HG02759 (cell line): ENCODE measurements around the gene MYL12A.
A peak's percentile ranks its signal among the peaks of the same experiment; 100 is the strongest.

Source experiments
- ATAC-seq: cut with Tn5 transposase; IDR thresholded peaks from one replicate; pipeline ENCODE4 v1.9.1; 2021; ENCODE audit warnings: mild to moderate bottlenecking, moderate library complexity; ENCODE audit not compliant: unreplicated experiment

Gene MYL12A

DNA sequence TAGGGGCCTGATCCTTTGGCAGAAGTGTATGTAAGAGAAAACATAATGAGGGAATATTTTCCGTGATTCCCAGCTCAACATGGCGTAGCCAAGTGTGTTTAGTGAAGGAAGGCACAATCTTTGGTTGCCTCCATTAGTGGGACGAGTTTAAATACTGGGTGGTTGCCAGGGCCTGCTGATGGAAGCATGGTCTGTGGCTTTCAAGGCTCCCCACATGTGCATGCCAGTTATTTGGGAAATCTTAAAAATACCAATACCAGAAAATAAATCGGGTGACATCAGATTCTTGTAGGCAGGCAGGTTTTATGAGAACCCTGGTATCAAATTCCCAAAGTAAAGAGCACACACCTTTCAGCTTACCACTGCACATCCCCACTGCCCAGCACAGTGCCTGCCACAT, 7.1 kb downstream of the MYL12A start:
- ATAC-seq: no peak

DNA sequence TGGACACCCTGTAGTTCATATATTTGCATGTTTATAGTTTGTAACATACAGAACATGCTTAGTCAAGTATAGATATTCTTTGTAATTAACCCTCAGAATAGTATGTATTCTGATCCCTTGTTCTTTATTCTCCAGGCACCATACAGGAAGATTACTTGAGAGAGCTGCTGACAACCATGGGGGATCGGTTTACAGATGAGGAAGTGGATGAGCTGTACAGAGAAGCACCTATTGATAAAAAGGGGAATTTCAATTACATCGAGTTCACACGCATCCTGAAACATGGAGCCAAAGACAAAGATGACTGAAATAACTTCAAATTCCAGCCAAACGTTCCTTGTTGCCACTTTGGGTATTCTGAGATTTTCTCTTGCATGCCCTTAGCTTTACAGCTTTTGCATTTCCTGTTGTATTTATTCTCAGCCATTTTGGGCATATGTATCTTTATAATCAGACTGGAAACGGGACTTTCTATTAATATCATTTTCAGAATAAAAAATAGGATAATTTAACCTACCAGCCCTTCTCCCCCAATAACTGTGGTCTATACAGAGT, 8.1 kb downstream of the MYL12A start:
- no peak for ATAC-seq

DNA sequence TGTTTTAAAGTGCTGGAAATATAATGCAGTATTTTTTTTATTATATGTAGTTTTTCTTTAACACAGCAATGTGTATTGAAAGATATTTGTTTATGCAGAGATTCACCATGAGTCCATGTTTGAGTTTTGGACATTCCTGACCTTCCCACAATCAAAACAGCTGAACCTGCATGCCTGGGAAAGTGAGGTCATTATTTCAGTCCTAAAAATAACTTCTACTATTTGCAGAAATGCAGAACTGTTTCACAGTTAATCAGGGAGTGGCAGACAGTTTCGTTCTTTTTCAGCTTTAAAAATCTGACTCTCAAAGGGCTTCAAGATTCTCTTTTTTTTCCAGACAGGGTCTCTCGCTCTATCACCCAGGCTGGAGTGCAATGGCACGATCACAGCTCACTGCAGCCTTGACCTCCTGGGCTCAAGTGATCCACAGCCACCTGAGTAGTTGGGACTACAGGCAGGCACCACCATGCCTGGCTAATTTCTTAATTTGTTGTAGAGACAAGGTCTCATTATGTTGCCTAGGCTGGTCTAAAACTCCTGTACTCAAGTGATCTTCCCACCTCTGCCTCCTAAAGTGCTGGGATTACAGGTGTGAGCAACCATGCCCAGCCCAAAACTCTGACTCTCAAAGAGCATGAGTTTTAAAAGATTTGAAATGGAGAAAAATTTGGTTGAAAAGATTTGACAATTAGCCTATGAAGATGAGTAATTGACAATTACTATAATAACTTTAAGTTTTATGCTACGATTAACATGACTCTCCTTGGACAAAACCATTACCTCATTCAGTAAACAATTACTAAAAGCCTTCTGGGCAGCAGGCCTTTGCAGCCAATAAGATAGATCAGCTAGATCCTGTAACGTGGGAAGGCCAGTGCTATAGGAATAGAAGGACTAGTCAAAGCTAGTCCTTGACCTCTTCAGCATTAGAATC, 9.4 kb downstream of the MYL12A start:
- no peak for ATAC-seq

DNA sequence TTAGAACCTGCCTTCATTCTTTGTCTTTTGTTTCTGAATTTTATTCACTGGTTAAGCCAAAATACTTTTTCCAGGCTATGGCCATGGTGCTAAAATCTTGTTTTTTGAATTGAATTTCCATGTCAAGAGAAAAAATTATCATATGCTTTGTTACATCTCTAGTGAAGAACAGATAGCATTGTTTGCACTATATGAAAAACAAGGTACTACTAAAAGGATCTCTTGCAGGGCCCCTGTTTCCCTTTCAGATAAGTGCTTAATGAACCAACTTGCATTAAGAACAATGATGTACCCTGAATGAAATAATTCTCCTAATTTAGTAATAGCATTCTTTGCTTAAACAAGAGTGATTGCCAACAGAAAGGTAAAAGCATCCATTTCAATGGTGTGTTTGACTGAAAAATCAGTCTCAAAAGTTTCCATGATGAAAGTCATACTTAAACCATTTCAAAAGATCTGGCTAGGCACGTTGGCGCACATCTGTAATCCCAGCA, 10.1 kb downstream of the MYL12A start:
- ATAC-seq: no peak

DNA sequence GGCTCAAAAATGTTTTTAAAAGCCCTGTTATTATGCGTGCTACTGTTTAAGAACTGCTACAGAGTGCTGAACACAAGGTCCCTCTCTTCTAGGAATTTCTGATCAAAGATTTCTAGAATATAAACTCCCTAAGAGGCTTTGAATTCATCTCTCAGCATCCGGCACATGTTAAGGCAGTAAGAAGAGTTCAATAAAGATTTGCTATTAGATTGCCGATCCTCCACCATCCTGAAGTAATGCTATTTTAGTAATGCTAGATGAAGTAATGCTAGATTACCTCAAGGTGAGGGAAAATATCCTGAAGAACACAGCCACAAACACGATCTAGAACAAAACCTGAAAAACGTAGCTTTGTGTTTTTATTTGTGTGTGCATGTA, 13.4 kb downstream of the MYL12A start:
- ATAC-seq: no peak

DNA sequence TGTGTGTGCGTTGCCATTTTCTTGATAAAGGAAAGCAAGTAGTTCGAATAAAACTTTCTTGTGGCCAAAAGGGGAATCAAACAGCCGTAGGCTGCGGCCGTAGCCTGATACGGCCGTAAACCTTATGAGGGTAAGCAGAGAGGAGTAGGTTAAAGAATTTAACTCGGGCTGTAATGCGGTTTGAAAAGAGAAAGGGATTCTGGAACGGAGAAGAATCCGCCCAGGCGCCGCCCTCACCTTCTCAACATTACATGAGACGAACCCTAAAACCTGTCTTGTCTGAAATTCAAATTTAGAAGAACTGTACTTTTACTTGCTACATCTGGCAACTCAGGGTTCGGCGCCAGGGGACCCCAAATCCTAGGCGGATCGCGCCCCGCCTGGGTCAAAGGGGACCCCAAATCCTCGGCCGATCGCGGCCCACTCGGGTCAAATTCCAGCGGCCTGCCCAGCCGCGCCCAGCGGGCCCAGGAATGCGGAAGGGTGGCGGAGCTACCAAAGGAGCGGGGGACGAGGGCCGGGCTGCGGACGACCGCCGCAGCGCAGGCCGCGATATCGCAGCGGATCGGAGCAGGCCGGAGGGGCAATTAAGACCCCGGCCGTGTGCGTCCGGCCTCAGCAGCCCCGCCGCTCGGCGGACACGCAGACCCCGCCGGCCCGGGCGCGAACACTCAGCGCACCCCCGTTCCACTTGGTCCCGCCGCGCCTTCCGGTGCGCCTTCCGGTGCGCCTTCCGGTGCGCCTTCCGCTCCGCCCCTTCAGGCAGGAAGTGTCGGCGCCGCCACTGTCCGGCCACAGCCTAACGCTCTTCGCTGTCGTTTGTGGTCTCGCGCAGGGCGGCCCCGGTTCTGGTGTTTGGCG, 14.0 kb downstream of the MYL12A start, which contains the start of gene MYL12B:
Gene MYL12B (plus strand): TSS at position 761 of the 861 bp plus-strand sequence. CDS start 10,766 bp downstream, outside the sequence.
- peak; percentile 89 for ATAC-seq

DNA sequence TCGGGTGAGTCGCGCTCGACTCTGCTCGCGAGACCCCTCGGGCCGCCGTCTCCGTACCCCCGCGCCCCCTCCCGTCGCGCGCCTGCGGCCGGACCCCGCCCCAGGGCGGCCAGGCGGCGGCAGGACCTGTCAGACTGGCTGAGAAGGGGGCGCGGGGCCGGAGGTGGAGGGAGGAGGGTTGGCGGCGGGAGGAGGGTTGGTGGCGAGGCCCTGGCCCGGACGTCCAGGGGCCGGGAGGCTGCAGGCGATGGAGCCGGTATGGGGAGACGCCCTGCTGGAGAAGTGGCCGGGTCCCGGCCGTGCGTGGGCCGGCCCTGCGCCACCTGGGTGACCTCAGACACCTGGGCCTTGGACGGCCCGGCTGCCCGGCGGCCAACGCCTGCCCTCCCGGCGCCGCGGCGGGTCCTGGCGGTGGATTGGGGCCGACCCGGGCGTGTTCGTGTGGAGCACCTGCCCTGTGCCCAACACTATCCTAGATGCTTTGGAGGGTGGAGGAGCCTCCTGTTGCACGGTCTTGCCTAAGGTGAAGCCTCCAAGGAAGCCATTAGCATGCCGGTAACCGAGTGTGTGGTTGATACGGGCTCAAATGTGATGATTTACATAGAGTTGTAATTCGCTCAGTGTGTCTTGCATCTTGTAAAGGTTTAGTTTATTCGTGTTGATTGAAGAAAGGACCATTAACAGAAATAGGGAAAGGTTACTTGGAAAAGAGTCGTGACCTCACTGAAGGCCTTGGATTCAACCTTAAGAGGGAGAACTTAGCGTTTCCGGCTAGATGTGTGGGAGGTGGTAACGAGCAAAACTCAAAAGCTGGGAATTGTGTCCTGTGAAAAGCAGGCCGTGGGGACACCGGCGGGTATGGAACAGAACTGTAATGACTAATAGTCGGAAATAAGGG, 14.9 kb downstream of the MYL12A start:
- ATAC-seq: peak; percentile 45

DNA sequence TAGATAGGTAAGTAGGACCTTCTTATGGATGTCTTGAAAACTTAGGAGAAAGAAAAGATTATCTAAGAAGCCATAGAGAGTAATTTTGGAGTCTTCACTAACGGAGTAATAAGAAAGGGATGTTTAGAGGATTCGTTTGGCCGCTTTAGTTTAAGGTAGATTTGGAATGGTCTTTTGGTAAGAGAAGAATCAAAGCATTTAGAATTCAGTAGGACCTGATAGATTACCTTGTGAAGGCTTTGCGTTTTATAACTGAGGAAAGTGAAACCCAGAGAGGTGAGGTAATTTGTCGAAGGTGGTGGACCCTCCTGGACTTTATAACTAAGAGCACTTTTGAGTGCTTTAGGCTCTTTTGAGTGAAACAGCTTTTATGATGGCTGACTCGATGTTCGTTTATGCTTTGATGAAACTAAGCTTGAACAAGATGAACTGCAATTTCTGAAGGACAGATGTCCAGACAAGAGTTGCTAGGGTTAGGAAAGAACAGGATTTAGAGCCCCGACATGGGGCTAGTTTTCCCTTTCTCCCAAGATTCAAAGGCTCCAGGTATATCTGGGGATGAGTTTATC, 15.6 kb downstream of the MYL12A start:
- no peak for ATAC-seq

DNA sequence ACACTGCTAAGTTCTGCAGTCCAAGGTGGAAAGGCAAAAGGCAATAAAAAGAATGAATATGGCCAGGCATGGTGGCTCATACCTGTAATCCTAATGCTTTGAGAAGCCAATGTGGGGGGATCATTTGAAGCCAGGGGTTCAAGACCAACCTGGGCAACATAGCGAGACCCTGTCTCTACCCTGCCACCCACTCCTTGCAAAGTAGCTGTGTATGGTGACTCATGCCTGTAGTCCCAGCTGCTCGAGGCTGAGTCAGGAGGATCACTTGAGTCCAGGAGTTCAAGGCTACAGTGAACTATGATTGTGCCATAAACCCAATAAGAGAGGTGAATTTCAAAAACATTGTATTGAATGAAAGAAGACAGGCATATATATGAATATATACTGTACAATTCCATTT, 16.8 kb downstream of the MYL12A start:
- ATAC-seq: no peak

DNA sequence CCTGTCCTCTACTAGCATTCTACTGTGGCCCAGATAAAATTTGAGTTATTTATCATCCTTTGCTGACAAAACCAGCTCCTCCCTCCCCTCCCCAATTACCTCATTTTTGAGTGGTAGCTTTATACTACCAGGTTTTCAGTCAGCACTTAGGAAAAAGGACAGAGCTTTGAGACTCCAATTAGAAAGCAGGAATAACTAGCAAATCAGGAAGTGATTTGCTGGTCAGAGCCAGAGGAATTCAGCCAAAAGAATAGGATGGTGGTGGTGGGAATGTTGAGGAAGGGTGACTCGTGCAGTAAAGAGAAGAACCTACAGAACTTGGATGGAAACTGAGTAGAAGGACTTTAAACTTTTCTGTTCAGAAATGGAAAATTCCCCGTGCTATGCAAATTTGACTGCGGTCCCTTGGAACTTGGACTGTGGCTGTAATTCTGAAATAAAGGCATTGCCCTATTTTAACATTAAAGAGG, 18.0 kb downstream of the MYL12A start:
- ATAC-seq: no peak

DNA sequence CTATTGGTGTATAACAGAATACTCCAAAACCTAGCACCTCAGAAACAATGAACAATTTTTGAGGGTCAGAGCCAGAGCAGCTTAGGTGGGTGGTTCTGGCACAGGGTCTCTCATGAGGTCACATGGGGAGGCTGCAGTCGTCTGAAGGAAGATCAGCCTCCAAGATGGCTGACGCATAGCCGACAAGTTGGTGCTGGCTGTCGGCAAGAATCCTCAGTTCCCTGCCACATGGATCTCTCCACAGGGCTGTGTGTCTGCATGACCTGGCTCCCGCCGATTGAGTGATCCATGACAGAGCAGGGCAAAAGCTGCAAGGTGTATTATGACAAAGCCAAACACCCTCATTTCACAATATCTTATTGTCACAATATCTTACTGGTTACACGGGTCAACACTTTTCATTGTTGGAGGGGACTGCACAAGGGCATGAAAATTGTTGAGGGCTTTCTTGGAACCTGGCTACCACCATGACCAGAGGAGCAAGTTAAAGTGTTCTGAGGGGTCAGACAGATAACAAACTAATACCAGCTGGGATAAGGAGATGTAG, 18.5 kb downstream of the MYL12A start:
- ATAC-seq: no peak

DNA sequence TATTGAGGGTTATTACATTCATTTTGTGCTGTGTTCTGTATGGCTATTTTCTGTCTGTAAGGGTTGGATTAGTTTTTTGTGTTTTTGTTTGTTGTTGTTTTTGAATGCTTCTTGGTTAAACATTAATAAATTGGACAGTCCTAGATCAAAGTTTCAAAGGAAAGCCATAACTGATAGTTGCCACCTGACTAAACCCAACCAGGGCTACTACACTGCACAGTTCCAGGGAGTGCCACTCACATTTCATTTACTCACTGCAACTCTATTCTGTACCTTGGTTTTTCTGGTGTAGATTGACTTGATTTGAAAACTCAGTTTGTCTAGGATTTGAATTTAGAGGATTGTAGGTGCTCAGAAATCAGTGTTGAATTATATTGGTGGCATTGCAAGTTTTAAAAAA, 20.7 kb downstream of the MYL12A start:
- ATAC-seq: no peak

DNA sequence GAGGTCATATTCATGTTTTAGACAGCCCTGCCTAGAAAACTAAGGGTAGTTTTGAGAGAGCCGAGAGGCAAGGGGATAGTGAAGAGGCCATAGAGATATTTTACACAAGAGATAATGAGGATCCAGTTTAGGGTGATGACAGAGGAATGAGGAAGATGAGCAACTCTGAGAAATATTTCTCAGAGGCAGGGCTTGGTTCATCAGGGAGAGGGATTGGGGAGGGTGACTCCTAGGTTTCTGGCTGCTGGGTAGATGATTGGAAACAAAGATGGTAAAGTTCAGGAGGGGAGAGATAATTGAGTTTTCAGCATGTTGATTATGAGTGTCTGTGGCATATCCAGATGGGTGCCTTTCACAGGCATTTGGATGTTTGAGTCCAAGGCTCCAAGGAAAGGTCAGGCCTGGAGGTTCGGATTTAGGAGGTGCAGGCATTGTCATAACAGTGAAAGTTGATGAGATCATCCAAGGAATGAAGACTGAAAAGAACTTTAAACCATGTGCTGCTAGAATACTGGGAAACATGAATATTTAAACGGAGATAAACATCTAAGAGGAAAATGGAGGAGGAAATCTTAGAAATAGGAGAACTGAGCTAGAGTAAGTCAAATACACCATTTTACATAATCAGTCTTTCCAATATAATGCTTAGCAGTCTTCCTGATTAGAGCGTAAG, 21.8 kb downstream of the MYL12A start:
- no peak for ATAC-seq

DNA sequence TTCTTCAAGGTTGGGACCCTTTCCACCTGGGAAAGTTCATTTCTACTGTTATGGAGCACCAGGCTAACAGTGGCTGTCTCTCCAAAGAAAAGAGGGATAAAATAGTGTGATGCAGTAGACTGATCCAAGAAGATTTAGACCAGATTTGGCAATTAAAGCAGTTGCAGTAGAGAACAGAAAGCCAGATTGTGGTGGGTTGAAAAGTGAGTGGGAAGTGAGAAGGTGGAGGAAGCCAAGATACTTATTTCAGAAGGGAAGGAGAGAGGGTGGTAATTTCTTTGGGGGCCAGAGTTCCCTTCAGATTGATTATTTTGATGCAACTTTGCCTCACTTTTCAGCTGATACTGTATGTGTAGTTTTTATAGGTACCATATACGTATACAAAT, 22.3 kb downstream of the MYL12A start:
- no peak for ATAC-seq

DNA sequence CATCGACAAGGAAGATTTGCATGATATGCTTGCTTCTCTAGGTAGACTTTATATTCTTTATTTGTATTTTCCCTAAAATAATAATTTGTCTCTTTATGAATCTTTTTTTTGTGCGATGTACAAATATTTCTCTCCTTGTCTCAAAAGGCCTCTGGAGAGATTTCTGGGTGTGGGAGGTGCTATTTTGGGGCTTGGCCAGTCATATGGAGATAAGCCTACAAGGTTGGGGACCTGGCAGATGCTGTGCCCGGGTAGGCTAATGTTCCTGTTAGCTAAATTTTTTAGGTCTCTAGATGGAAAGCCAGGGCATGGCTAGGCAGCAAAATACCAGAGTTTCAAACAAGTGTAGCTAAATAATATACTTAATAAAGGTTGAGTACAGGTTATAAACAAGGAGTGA, 25.4 kb downstream of the MYL12A start:
- ATAC-seq: no peak

DNA sequence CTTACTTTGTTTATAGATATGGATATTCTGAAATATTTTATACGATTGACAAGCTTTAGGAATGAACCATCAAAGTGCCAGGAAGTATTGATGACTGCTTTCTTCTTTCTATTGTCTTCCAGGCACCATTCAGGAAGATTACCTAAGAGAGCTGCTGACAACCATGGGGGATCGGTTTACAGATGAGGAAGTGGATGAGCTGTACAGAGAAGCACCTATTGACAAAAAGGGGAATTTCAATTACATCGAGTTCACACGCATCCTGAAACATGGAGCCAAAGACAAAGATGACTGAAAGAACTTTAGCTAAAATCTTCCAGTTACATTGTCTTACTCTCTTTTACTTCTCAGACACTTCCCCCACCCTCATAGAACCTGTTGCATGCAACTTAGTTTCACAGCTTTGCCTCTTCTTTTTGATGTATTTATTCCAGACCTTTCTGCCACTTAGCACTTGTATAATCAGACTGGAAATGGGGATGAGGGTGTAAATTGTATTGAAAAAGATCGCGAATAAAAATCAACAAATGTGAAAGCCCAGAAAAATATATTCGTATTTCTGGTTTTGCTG, 30.1 kb downstream of the MYL12A start:
- peak; percentile 47 for ATAC-seq

DNA sequence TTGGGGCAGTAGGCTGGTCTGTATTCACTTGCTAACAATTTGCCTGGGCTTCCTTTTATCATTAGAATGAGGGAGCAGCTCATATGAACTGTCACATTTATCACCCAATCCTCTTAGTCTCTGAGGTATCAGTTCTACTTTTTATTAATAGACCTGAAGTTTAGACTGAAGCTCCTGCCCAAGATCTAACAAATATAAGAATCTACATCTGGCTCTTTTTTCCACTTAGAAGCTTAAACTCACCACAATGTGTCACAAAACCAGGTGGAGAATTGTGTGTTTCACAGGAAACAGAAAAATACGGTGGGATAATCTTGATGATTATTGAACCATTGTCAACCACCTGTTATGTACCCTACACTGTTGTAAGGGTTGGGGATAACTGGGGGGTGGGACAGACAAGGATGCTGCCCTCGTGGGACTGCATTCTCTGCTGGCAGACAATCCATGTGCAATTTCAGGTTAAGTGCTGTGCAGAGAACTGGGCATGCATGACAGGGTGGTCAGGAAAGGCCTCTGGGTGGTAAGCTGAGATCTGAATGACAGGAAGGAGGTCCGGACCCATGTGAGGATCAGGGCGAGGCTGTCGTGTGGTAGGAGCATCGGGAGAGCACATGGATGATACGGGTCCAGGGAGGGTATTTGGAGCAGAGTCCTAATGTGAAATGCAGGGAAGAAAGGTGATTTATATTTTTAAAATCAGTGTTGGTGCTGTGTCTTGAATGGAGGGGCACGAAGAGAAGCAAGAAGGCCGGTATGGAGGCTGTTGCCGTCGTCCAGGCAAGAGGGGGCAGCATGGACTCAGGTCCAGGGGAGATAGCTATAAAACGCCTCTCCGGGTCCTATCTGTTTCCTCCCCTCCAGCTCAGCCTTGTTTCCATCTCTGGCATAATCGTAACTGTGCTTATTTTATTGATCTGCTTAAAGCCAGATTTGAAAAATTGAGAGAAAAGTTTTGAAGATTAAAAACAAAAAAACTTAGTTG, 31.9 kb downstream of the MYL12A start:
- peak; percentile 72 for ATAC-seq
